A549 (cell line): ENCODE results near the gene METTL17. TPM values are rescaled to one million over a fixed set of nuclear protein-coding genes. Genes with fewer than 3 reads are reported as not detected.
"Not testable (repeated sequence)": the region's sequence is repeated elsewhere in the genome, so short reads cannot be mapped to it uniquely, and the experiment has no call there.

Experiments used
- ATAC-seq, 2 experiments: fragments of 200-7000 bp in 1 of 2; fragments of >200 bp in 1 of 2; cut with Nextera tagmentation in 1 of 2; cut with Tn5 transposase in 1 of 2; 3 replicates each; pipeline versions ENCODE4 v1.8.0 to v1.9.1; 2018 to 2020; ENCODE audit warnings: mild to moderate bottlenecking in 1 of 2, moderate library complexity in 1 of 2
- CTCF ChIA-PET: fragments of 300-600 bp; sonication (Branson Sonifier 250); formaldehyde crosslinking; extraction: SDS; loops from one replicate; lab custom pipeline; 2021; ENCODE audit warnings: antibody characterized with exemption, inconsistent platforms; lab: Yijun Ruan, JAX
- POLR2A ChIA-PET: fragments of 350-600 bp; formaldehyde crosslinking; extraction: SDS; loops from one replicate; lab custom pipeline; 2021; ENCODE audit warnings: antibody characterized with exemption, inconsistent platforms; lab: Yijun Ruan, JAX
- DNase-seq, 2 experiments: peaks; one replicate each; pipeline versions ENCODE4 v3.0.0 to v3.0.0-alpha.2; 2011 to 2016; ENCODE audit warnings: low read depth in 1 of 2, low spot score in 1 of 2
- FAIRE-seq: peaks from 2 replicates; lab custom pipeline; 2011; peaks lifted over from hg19 to GRCh38; lab: Jason Lieb, UNC
- H3K27ac ChIP-seq, 2 experiments: fragments of >200 bp; sonication (Bioruptor Twin); formaldehyde crosslinking; 3 replicates each; pipeline ENCODE4 v1.5.1; 2016 to 2017
- H3K4me1 ChIP-seq: fragments of >200 bp; sonication (Bioruptor Twin); formaldehyde crosslinking; 3 replicates; pipeline ENCODE4 v1.6.1; 2016
- H3K4me2 ChIP-seq: fragments of >200 bp; sonication (Bioruptor Twin); formaldehyde crosslinking; 3 replicates; pipeline ENCODE4 v1.6.1; 2016
- H3K4me3 ChIP-seq: fragments of >200 bp; sonication (Bioruptor Twin); formaldehyde crosslinking; 3 replicates; pipeline ENCODE4 v1.5.1; 2016
- H3K9me3 ChIP-seq: fragments of >200 bp; sonication (Bioruptor Twin); formaldehyde crosslinking; 3 replicates; pipeline ENCODE4 v1.6.1; 2016
- CBX8 ChIP-seq: fragments of 200-600 bp; sonication (generic); IDR thresholded peaks from 2 replicates; pipeline ENCODE4 v1.6.1; 2016
- CHD2 ChIP-seq: fragments of 150-350 bp; IDR thresholded peaks from 2 replicates; pipeline ENCODE4 v1.6.1; 2014; ENCODE audit warnings: low read length; ENCODE audit not compliant: partially characterized antibody
- EHF ChIP-seq: fragments of 250-450 bp; sonication (Bioruptor Pico); IDR thresholded peaks from 2 replicates; pipeline ENCODE4 v1.5.0; 2020; ENCODE audit warnings: mild to moderate bottlenecking
- EHMT2 ChIP-seq: fragments of 200-600 bp; sonication (generic); IDR thresholded peaks from 2 replicates; pipeline ENCODE4 v1.6.1; 2016; ENCODE audit warnings: antibody characterized with exemption, low read depth, mild to moderate bottlenecking, moderate library complexity
- ELK1 ChIP-seq: fragments of 150-350 bp; IDR thresholded peaks from 2 replicates; pipeline ENCODE4 v1.6.1; 2014; ENCODE audit warnings: low read depth, mild to moderate bottlenecking, low read length
- ESRRA ChIP-seq: fragments of 150-350 bp; IDR thresholded peaks from 2 replicates; pipeline ENCODE4 v1.6.1; 2014; ENCODE audit warnings: mild to moderate bottlenecking, low read length, borderline replicate concordance
- FOSB ChIP-seq: fragments of 250-450 bp; sonication (Bioruptor Pico); IDR thresholded peaks from 2 replicates; pipeline ENCODE4 v1.5.0; 2020; ENCODE audit warnings: mild to moderate bottlenecking, moderate library complexity
- FOSL2 ChIP-seq, 2 experiments: fragments of 450-650 bp in 1 of 2; fragments of >200 bp in 1 of 2; sonication (Bioruptor Twin) in 1 of 2; formaldehyde crosslinking; IDR thresholded peaks; 2 replicates each; pipeline versions ENCODE4 v1.5.0 to v1.6.1; 2016 to 2020; ENCODE audit warnings: mild to moderate bottlenecking in 1 of 2, moderate library complexity in 1 of 2
- HEYL ChIP-seq: fragments of 250-450 bp; sonication (Bioruptor Pico); IDR thresholded peaks from 2 replicates; pipeline ENCODE4 v1.8.0; 2021; ENCODE audit warnings: mild to moderate bottlenecking, moderate library complexity
- MAFK ChIP-seq: fragments of 450-650 bp; IDR thresholded peaks from 2 replicates; pipeline ENCODE4 v1.6.1; 2014; ENCODE audit not compliant: partially characterized antibody
- MAX ChIP-seq: IDR thresholded peaks from 2 replicates; pipeline ENCODE4 v1.6.1; 2012
- MYC ChIP-seq: IDR thresholded peaks from 2 replicates; pipeline ENCODE4 v1.6.1; 2012; ENCODE audit warnings: mild to moderate bottlenecking, inconsistent platforms, low read length, improper control_type of control experiment, borderline replicate concordance
- PBX3 ChIP-seq: IDR thresholded peaks from 2 replicates; pipeline ENCODE4 v1.6.1; 2012
- PHF8 ChIP-seq: fragments of 200-600 bp; sonication (generic); IDR thresholded peaks from 2 replicates; pipeline ENCODE4 v1.6.1; 2016; ENCODE audit warnings: low read depth, mild to moderate bottlenecking, antibody characterized with exemption, moderate library complexity, borderline replicate concordance
- POLR2AphosphoS2 ChIP-seq: conservative IDR thresholded peaks from 2 replicates; pipeline ENCODE4 v1.6.1; 2012; ENCODE audit warnings: low read length, improper control_type of control experiment, inconsistent platforms
- RARB ChIP-seq: fragments of 250-450 bp; sonication (Bioruptor Pico); IDR thresholded peaks from 2 replicates; pipeline ENCODE4 v1.8.0; 2021; ENCODE audit warnings: mild to moderate bottlenecking, moderate library complexity
- REST ChIP-seq: fragments of 200-600 bp; sonication (generic); IDR thresholded peaks from 2 replicates; pipeline ENCODE4 v1.6.1; 2016; ENCODE audit warnings: antibody characterized with exemption, mild to moderate bottlenecking, moderate library complexity
- RFX5 ChIP-seq: fragments of 450-650 bp; IDR thresholded peaks from 2 replicates; pipeline ENCODE4 v1.7.1; 2014; ENCODE audit warnings: antibody characterized with exemption, mild to moderate bottlenecking, moderate library complexity
- WGBS: methylation state at CpG from one replicate; pipeline ENCODE4 v1.1.6; 2017; ENCODE audit errors: missing lambda C conversion rate; 5-methylcytosine and 5-hydroxymethylcytosine counted together
- polyA plus RNA-seq, 4 experiments: library from polyadenylated mRNA; depleted of rRNA in 3 of 4; stranded (reverse); fragments of >200 nt; fragmentation: RNase III in 1 of 4; extraction: RNeasy Plus Mini Kit Qiagen cat#74134 plus additional on column Dnase treatment in 1 of 4; gene quantifications; 2 replicates in 3 of 4; 3 replicates in 1 of 4; pipeline ENCODE4 v1.2.3, GENCODE V29; 2011 to 2017

The METTL17 gene
- polyA plus RNA-seq, 2 of the 4 experiments (the other 2 are of a cell fraction): 81.4 to 116 TPM

GRCh38 chr14:21001218-21001617, 11.4 kb downstream of the METTL17 start:
- Histone ChIP-seq H3K9me3 (no peaks in the 10 kb centered on the region), H3K27ac (no peak overlapping the region), H3K4me2 (no peak overlapping the region), H3K4me1 (no peaks in the 10 kb centered on the region), H3K4me3 (no peak overlapping the region)
- ATAC-seq: no peak
- CTCF ChIA-PET: interaction anchor here (0.9 to 10.9 kb wide), 5 partner anchors 16 to 91 kb away, joined by 3 to 185 read pairs (median 7); no protein-coding TSS in a partner anchor
- TF ChIP-seq POLR2AphosphoS2: no peak
- TF ChIP-seq MAX: no peak
- TF ChIP-seq MYC: no peak
- no peak for TF ChIP-seq RFX5
- FAIRE-seq: no peak
- 72% methylated on average over 5 of the region's 7 CpGs for WGBS
- POLR2A ChIA-PET: no interaction called here
- no peak for DNase-seq

DNA sequence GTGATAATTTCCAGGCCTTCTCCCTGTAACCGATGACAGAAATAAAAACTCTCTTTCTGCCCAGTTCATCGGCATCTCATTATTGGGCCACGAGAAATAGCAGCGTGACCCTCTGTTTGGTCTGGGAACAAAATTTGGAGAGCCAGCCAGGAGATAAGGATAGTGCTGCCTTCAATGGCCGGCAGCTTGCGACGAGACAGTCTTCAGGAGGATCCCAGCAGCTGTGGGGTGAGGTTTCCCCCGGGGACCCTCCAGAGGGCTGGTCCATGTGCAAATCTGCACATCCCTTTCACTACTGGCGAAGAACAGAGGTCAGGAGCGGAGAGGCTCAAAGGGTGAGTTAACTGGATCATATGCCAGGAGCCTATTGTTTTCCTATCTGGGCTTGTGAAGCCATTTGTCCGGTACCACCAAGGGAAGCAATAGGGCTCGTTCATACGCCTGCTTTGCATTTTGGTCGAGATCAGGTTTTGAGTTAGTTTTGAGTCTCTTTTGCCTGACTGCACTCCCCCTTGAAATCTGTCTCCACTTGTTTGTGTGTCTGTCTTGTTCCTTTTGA, 14.1 kb downstream of the METTL17 start:
- TF ChIP-seq FOSL2 (IDR thresholded peaks at IDR 0.05) (no peak), FOSL2 (CRISPR knock-in tag; IDR thresholded peaks at IDR 0.05) (no peak), HEYL (CRISPR knock-in tag) (no peak), EHMT2 (no peak), EHF (no peak), REST (no peak), PHF8 (no peak), FOSB (no peak), RARB (CRISPR knock-in tag) (no peak), MAFK (no peak), ELK1 (no peak), ESRRA (no peak), PBX3 (no peak), CHD2 (no peak), CBX8 (no peak)
- no peak overlapping the region for H3K4me3 ChIP-seq
- DNase-seq (no peak), FAIRE-seq (no peak), ATAC-seq (no peak)
- POLR2A ChIA-PET: no interaction called here
- no peak overlapping the region for H3K27ac ChIP-seq
- H3K4me1 ChIP-seq: no peaks in the 10 kb centered on the region
- H3K9me3 ChIP-seq: no peaks in the 10 kb centered on the region
- CTCF ChIA-PET: interaction anchor here (1.0 to 10.9 kb wide), 10 partner anchors 10 to 228 kb away, joined by 3 to 185 read pairs (median 7); partner anchors contain the start of gene METTL17
- H3K4me2 ChIP-seq: no peak overlapping the region
- WGBS: 82% methylated on average over 14 of the region's 14 CpGs

GRCh38 chr14:21009721-21010120, 19.9 kb downstream of the METTL17 start:
- POLR2A ChIA-PET, FAIRE-seq: not testable (repeated sequence)
- WGBS: 60% methylated on average over 3 of the region's 3 CpGs

More at GRCh38 chr14:21009721-21010120, 19.9 kb downstream of the METTL17 start:
- not testable (repeated sequence) for H3K4me3 ChIP-seq, ATAC-seq, H3K27ac ChIP-seq, H3K4me2 ChIP-seq, H3K4me1 ChIP-seq, H3K9me3 ChIP-seq, DNase-seq
- CTCF ChIA-PET: interaction anchor here (1.4 to 16.3 kb wide), 7 partner anchors 8 to 96 kb away, joined by 3 to 323 read pairs (median 210); partner anchors contain the start of genes RNASE13, RNASE7, RNASE8 and SLC39A2
